ENCODE results near the gene RPS23.

GRCh38 chr5:82257247-82257646, 20.9 kb downstream of the RPS23 start:
- TF ChIP-seq CTCF (conservative IDR thresholded peaks at IDR 0.05; ENCODE audit: low read length) (no peak), EZH2phosphoT487 (IDR thresholded peaks at IDR 0.05; ENCODE audit: borderline replicate concordance, low read depth, low read length) (no peak)
